ENCODE results near the gene BBLN. TPM values are rescaled to one million over a fixed set of nuclear protein-coding genes. Genes with fewer than 3 reads are reported as not detected.

Gene BBLN
- total RNA-seq, 1 donor from 2014 or later, result 7.8 TPM

GRCh38 chr9:128208946-128209669, 49.0 kb downstream of the BBLN start:
- Histone ChIP-seq H3K4me1 (ENCODE audit: control insufficient read depth in 3 of 3, insufficient read depth in 3 of 3, low read length in 3 of 3) (peaks cover 0 to 3% (median 2%) of the 10 kb centered on the region in 3 donors), H3K27ac (ENCODE audit: low read depth, low read length) (no peak overlapping the region), H3K9me3 (ENCODE audit: control insufficient read depth in 3 of 3, low read length in 3 of 3) (no peaks in the 10 kb centered on the region), H3K4me3 (ENCODE audit: low read length in 3 of 3) (no peak overlapping the region), H3K27me3 (ENCODE audit: control insufficient read depth in 3 of 3, insufficient read depth in 3 of 3, low read length in 3 of 3) (peaks cover 8 to 14% (median 13%) of the 10 kb centered on the region in 3 donors), H3K36me3 (ENCODE audit: control insufficient read depth in 3 of 3, insufficient read depth in 3 of 3, low read length in 3 of 3) (no peaks in the 10 kb centered on the region), H3K9ac (ENCODE audit: low read depth in 1 of 3, low read length in 3 of 3) (no peak overlapping the region)

- Histone ChIP-seq H3K4me3 (ENCODE audit: low read length in 3 of 3) (no peak overlapping the region), H3K4me1 (ENCODE audit: control insufficient read depth in 3 of 3, insufficient read depth in 3 of 3, low read length in 3 of 3) (peaks cover 9 to 12% (median 9%) of the 10 kb centered on the region in 3 donors), H3K36me3 (ENCODE audit: control insufficient read depth in 3 of 3, insufficient read depth in 3 of 3, low read length in 3 of 3) (no peaks in the 10 kb centered on the region), H3K27me3 (ENCODE audit: control insufficient read depth in 3 of 3, insufficient read depth in 3 of 3, low read length in 3 of 3) (peaks cover 0 to 2% (median 0%) of the 10 kb centered on the region in 3 donors), H3K9ac (ENCODE audit: low read depth in 1 of 3, low read length in 3 of 3) (no peak overlapping the region), H3K27ac (ENCODE audit: low read depth, low read length) (no peak overlapping the region), H3K9me3 (ENCODE audit: control insufficient read depth in 3 of 3, low read length in 3 of 3) (no peaks in the 10 kb centered on the region)
These were observed 51.3 kb downstream of the BBLN start for GRCh38 chr9:128211186-128211980.

- Histone ChIP-seq H3K4me3 (ENCODE audit: low read length in 3 of 3) (no peak overlapping the region), H3K27ac (ENCODE audit: low read depth, low read length) (no peak overlapping the region), H3K36me3 (ENCODE audit: control insufficient read depth in 3 of 3, insufficient read depth in 3 of 3, low read length in 3 of 3) (no peaks in the 10 kb centered on the region), H3K9me3 (ENCODE audit: control insufficient read depth in 3 of 3, low read length in 3 of 3) (no peaks in the 10 kb centered on the region), H3K9ac (ENCODE audit: low read depth in 1 of 3, low read length in 3 of 3) (no peak overlapping the region), H3K4me1 (ENCODE audit: control insufficient read depth in 3 of 3, insufficient read depth in 3 of 3, low read length in 3 of 3) (peaks cover 9 to 15% (median 12%) of the 10 kb centered on the region in 3 donors), H3K27me3 (ENCODE audit: control insufficient read depth in 3 of 3, insufficient read depth in 3 of 3, low read length in 3 of 3) (peaks cover 0 to 2% (median 0%) of the 10 kb centered on the region in 3 donors)
These were observed 51.9 kb downstream of the BBLN start for GRCh38 chr9:128211981-128212281.

Other genes starting within 250 kb of the BBLN start
- 23.5 TPM for gene ST6GALNAC4, start 243.2 kb upstream of the BBLN start, total RNA-seq
- not detected for gene PIP5KL1, start 229.5 kb upstream of the BBLN start, total RNA-seq
- 7.3 TPM for gene DPM2, start 222.4 kb upstream of the BBLN start, total RNA-seq
- 8.9 TPM for gene EEIG1, start 179.3 kb upstream of the BBLN start, total RNA-seq
- 8.9 TPM for gene NAIF1, start 92.9 kb upstream of the BBLN start, total RNA-seq
- 13.0 TPM for gene SLC25A25, start 92.0 kb upstream of the BBLN start, total RNA-seq
- gene PTGES2, start 32.5 kb upstream of the BBLN start, total RNA-seq, result 47.5 TPM
- 2.1 TPM for gene LCN2, start 10.8 kb upstream of the BBLN start, total RNA-seq
- 12.0 TPM for gene CIZ1, start 31.3 kb downstream of the BBLN start, total RNA-seq
- gene DNM1, start 43.1 kb downstream of the BBLN start, total RNA-seq, result 20.4 TPM
- gene GOLGA2, start 115.7 kb downstream of the BBLN start, total RNA-seq, result 85.1 TPM
- 17.7 TPM for gene SWI5, start 116.0 kb downstream of the BBLN start, total RNA-seq
- 11.0 TPM for gene TRUB2, start 162.2 kb downstream of the BBLN start, total RNA-seq
- gene COQ4, start 162.6 kb downstream of the BBLN start, total RNA-seq, result 17.2 TPM
- 9.4 TPM for gene SLC27A4, start 180.3 kb downstream of the BBLN start, total RNA-seq
- 26.6 TPM for gene URM1, start 211.1 kb downstream of the BBLN start, total RNA-seq